GM18526 (cell line): ENCODE data around the gene ALG8.

ENCODE experiments used
- POLR2A ChIP-seq: IDR thresholded peaks from 3 replicates; pipeline ENCODE4 v1.6.1; 2011; ENCODE audit not compliant: insufficient read length; ENCODE audit errors: extremely low read depth

The ALG8 gene

GRCh38 chr11:78139422-78140391 lies at the start of gene ALG8:
TSS of gene ALG8 (minus strand) at chr11:78139626. CDS start at chr11:78139588, 38 bp downstream.
- peak; percentile 85 for TF ChIP-seq POLR2A

DNA sequence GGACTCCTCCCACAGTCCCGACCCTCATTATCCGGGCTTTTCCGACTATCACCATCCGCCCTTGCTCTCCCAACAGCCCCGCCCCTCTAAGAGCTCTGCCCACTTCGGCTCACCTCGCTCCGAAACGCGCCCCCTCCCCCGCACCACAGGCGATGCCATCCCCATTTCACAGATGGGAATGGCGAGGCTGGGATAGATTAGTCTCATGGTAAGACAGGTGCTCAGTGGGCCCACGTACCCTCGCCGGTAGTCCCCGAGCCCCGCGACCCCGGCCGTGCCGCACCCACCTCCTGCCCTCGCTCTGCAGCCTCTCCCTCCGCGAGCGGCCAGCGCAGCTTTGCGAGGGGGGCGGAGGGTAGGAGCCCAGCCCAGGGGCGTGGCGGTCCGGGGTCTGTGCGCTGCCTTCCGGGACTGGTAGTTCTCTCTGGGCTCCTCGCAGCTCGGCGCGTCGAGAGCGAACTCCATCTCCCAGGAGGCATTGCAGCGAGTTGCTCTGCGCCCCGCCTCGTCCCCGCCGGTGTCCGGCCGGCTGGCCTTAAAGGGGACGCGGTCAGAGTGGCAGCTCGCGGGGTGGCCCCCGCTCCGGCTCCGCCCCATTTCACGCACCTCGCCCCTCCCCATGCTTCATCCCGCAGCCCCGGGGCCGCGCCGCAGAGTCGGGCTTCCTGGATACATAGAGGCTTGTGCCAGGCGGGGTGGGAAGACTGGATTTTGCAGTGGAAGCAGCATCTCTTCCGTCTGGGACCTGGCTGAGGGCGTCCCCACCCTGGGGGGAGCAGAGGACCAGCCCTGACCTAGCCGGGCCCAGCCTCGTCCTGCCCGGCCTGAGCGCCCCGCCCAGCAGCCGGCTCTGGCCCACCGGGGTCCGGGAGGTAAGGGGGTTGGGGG lies 49.1 kb upstream of the ALG8 start, which contains the start of the genes KCTD21 and USP35:
Gene KCTD21 (minus strand): TSS at position 341 of the 888 bp plus-strand sequence. CDS start 14,072 bp downstream, outside the sequence.
Gene USP35 (plus strand): TSS at position 634 of the 888 bp plus-strand sequence. CDS start 7,327 bp downstream, outside the sequence.
- peak; percentile 57 for TF ChIP-seq POLR2A

DNA sequence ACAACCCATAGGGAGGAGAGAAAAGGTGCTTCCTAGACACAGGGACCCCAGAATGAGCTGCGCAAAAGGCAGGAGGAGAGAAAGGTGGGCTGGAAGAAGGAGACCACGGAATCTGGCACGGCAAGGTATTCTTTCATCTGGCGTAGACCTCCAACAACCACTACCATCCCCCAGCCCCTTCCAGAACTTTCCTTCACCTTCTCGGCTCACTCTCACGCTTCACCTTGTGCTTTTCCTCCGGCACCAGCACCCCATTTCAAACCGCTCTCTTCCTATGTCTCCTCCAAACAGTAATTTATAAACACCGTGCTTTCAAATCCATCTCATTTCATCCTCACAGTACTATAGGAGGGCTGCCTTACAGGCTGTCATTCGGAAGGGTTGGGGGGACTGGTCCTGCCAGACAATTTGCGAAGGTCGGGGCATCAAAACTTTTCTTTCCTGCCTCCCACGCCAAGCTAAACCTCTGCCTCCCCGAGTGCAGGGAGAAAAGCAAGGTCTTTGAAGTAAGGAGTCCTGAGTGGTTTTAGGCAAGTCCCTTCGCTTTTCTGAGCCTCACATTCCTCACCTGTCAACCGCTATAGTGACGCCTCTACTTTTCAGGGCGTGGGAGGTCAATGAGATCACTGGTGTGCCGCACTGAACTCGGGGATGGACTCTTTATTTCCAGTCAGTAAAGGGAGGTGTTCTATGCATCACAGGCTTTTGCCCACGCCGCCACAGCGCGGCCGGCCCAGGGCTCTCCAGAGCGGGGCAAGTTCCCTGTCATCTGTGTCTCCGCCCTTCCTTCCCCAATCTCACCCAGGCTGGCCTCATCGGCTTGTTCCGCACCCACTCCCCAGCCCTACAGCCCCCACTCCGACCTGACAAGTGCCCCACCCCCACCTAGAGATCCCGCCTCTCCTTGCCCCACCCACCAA lies 48.2 kb upstream of the ALG8 start:
- no peak for TF ChIP-seq POLR2A

GRCh38 chr11:78181185-78181584 lies 41.8 kb upstream of the ALG8 start:
- TF ChIP-seq POLR2A, result no peak

- no peak for TF ChIP-seq POLR2A
These were observed 41.3 kb upstream of the ALG8 start for GRCh38 chr11:78180751-78181150.

DNA sequence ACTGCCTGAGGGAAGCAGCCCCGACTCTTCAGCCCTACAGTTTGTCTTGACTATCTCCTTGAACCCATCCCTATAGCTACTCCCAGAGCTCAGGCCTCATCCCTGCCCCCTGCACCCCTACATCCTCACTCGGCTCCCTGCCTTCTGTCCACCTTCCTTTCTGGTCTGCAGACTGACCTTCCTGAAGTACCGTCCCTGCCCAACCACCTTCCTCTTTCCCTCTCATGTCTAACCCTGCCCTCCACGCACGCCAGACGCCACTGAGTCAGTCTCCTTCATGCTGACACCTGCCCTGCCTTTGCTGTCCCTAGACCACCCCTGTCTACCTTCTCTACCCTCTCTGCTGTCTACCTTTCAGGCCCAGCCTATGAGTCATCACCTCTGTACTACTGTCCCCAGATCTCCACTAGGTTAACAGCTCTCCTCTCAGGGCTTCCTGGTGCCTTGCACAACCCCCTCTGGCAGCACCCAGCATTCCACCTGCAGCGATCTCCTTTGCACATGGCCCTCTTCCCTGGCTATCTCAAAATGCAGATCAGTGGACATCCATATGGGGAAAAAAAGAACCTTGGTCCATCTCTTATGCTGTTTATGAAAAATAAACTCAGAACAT lies 40.1 kb upstream of the ALG8 start:
- no peak for TF ChIP-seq POLR2A

DNA sequence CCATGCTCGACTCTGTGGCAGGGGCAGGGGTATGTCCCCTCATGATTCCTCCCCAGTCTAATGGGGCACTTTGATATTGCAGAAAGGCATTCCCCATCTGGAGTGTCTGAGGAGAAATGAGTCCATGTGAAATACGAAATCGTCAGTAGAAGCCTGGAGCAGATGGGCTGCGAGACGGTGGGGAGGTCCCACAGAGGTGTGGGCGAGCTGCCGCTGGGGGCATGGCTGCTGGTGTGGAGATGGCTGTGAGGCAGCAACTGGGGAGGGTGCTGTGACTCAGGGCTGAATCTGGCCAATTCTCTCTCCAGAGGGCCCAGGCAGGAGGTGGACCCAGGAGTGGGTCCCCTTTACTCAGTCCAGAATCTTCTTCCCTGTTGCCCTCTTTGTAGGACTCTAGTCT lies 37.8 kb upstream of the ALG8 start:
- TF ChIP-seq POLR2A, result no peak

DNA sequence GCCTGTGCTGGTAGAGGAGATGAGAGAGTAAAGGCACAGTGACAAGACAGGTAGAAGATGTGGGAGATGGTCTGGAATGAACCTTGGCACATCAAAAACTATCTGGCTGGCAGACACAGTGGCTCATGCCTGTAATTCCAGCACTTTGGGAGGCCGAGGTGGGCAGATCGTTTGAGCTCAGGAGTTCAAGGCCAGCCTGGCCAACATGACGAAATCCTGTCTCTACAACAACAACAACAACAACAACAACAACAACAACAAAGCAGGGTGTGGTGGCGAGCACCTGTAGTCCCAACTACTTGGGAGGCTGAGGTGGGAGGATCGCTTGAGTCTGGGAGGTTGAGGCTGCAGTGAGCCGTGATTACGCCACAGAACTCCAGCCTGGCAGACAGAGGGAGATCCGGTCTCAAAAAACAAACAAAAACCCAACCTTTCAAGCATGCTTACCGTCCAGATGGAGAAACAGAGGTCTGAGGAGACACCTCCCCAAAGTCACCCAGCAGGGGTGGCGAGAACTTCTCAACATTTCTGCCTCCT lies 37.2 kb upstream of the ALG8 start:
- TF ChIP-seq POLR2A, result no peak

- TF ChIP-seq POLR2A, result no peak
These were observed 32.5 kb upstream of the ALG8 start for GRCh38 chr11:78171951-78172350.

DNA sequence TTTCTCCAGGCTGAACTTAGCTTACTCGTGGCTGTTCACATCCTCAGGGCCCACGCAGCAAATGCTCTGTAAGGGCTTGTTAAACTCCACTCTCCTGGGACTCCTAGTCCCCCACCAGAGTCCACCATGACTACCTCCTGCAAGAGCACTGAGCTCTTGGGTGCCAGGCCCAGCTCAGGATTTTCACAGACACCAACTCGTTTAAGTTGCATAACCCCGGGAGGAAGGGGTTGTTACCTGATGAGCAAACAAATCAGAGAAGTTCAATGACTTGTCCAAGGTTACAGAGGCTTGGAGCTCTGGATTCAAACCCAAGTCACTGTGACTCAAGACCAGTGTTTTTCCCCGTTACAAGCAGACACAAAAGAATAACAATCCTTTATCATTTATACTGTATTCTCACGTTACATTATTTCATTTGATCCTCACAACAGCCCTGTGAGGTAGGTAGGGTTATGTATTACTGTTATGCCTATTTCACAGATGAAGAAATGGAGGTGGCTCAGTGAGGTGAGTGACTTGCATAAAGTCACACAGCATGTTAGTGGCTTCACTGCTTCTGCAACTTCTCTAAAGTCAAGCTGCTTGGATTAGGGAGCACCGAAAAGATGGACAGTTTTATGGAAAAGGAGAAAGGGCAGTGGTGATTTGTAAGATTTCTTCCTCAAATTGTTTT lies 31.6 kb upstream of the ALG8 start:
- TF ChIP-seq POLR2A, result no peak

DNA sequence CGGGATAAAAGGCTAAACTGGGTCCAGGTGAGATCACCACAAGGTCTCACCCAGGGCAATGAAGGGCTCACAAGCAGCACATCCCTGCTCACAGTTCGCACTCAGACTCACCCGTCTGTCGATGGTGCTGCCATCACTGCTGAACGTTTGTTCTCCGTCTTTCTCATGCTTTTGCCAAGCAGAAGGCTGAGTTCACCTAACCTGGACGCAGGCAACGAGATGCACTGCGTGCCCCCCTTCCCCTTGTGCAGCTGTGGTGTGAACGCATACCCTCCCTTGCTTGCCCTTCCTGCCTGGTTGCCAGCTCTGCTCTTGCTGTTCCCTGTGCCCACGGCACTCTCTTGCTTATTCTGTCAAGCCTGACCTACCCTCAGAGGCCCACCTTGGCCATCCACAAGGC lies 31.0 kb upstream of the ALG8 start:
- TF ChIP-seq POLR2A, result no peak

- no peak for TF ChIP-seq POLR2A
These were observed 29.4 kb upstream of the ALG8 start for GRCh38 chr11:78168539-78169477.

- no peak for TF ChIP-seq POLR2A
These were observed 27.5 kb upstream of the ALG8 start for GRCh38 chr11:78166855-78167469.
